Forelimb muscle (tissue), 1 donor: ENCODE measurements around the gene CEP152. TPM values are rescaled to one million over a fixed set of nuclear protein-coding genes. Genes with fewer than 3 reads are reported as not detected.

Experiments used
- DNase-seq: peaks from one replicate; pipeline ENCODE4 v3.0.0-alpha.2; 2013; ENCODE audit warnings: low read depth
- polyA plus RNA-seq: library from polyadenylated mRNA; unstranded; fragments of 120-200 nt; gene quantifications from one replicate; pipeline ENCODE4 v1.2.1, GENCODE V29; 2013; ENCODE audit not compliant: insufficient read length

Gene CEP152
- polyA plus RNA-seq, 1 donor = 3.5 TPM

DNA sequence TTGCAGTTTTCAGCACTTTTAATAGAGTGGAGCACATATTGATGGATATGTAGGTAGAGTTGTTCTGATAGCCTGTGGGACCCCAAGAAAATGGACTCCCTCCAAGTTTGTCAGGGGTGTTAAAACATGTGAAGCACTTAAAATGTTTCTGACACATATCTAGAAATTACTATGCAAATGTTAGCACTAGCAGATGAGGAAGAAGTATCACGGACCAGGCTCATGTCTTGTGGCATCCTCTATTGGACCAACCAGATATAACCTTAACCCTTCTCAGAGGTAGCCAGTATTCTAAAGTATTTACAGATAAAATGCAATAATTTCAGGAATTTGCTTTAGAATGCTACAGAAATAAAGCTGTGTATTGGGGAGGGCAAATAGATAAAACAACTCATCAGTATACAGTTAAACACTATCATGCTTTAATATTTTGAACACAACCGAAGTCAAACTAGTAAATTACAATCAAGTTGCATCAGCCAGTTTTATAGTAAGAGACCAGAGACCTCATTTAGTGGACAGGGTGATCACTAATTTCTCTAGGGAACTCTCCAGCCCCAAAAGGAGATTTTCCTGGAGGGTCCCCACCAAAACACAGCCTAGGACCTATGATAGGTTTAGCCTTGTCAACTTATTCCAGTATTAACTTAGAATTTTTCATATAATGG is 108.2 kb downstream of the CEP152 start:
- no peak for DNase-seq

DNA sequence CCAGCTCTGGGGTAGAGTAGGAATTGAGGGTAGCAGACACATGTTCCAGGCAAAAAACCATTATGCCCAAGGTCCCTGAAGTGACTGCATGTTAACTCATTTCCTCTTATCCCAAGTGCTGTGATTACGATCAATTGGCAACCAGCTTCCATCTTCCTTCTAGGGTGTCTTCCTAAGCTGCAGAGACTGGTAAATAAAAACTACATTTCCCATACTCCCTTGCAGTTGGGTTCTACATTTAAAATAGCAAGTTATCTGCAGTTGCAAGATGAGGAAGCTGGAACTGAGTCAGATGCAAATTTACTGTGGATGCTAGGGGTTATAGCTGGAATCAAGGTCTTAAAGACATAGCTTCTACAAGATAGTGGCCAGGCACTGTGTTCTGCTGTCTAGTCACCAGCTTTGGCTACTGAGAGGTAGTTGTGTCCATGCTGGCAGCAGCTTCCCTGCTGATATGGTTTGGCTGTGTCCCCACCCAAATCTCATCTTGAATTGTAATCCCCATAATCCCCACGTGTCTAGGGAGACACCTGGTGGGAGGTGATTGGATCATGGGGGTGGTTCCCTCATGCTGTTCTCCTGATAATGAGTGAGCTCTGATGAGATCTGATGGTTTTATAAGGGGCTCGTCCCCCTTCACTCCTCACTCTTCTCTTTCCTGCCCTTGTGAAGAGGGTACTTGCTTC is 114.1 kb downstream of the CEP152 start:
- DNase-seq = no peak

DNA sequence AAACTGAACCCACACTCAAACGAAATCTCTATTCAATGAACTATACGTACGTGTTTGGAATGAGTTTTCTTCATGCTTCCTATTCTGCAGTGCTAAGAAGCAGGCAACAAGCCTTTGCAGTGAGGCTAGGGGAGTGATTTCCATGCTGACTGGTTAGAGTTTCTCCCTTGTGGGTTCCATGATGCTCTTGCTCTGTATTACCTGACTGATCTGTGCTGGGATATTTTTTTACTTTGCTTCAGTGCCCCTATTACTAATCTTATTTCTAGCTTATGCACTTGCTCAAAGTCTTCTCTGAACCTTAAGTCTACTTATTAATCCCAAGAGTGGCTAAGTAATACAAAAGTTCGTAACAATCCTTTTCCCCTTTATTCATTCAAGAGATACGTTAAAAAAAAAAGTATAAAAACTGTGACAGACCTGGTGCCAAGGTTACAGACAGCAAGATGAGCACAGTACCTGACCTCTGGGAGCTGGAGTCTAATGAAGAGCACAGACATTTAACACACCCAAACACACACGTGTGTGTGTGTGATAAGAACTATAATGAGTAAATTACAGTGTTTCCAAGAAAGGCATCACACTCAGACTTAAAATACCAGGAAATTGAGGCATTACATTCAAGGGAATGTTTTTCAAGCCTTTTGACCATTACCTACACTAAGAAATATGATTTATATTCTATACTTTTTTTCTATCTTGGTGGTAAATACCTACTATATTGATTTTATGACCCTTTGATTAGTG is 114.9 kb downstream of the CEP152 start:
- DNase-seq = no peak

DNA sequence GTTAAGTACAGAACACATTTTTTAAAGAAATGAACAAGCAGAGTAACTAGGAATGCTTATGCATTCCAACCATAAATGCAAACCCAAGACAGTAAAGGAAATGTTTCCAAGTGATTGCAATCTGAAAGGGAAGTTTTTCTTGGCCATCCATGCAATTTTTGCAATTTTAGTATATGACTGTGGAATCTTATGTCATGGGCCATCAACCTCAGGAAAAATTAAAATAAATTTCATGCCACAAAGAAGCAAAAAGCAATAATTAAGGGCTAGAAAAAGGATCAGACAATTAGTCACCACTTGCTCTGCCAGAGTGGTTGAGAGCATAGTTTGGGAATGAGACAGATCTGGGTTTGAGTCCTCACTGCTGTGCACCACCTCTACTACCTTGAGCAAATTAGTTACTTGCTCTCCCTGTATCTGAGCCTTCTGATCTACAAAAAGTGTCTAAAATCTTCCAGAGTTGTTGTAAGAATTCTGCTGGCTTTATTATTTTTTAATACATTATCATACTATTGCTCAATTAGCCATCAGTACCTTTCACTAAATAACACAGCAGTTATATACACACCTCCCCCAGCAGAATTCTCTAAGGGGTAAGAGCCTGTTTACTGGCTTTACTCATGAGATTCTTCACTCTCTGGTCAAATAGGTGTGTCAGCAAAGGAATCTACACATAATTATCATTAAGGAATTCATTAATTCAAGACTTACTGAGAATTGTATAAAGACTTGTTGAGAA is 115.6 kb downstream of the CEP152 start:
- no peak for DNase-seq

DNA sequence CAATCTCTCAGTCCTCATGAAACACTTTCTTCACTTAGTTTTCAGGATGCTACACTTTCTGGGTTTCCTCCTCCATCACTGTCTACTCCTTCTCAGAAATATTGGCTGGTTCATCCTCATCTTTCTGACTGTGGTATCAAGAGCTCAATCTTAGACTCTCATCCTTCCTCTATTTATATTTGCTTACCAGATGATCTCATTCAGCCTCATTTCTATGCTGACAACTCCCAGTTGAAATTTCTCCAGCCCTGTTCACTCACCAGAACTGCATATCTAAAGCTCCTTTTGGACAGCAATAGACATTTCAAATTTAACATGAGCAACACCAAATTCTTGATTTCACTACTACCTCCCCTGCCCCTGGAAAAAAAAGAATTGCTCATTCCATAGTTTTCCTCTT is 117.4 kb downstream of the CEP152 start:
- DNase-seq = no peak

DNA sequence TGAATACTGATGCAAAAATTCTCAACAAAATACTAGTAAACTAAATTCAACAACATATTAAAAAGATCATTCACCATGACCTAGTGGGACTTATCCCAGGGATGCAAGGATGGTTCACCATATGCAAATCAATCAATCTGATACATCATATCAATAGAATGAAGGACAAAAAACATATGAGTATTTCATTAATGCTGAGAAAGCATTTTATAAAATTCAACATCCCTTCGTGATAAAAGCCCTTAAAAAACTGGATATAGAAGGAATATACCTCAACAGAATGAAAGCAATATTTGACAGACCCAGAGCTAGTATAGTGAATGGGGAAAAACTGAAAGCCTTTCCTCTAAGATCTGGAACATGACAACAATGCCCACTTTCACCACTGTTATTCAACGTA is 122.4 kb downstream of the CEP152 start:
- no peak for DNase-seq

Other genes with a start within 250 kb of the CEP152 start
- 168 TPM for gene FBN1, start 165.4 kb downstream of the CEP152 start, polyA plus RNA-seq
- gene EID1, start 67.1 kb upstream of the CEP152 start, polyA plus RNA-seq = 240 TPM
- gene SHC4, start 152.8 kb upstream of the CEP152 start, polyA plus RNA-seq = 2.3 TPM
- gene SECISBP2L, start 235.4 kb upstream of the CEP152 start, polyA plus RNA-seq = 28.7 TPM